Caki2 (cell line): ENCODE measurements around the gene URB2. TPM values are rescaled to one million over a fixed set of nuclear protein-coding genes. Genes with fewer than 3 reads are reported as not detected.
"Not testable (repeated sequence)": the region's sequence is repeated elsewhere in the genome, so short reads cannot be mapped to it uniquely, and the experiment has no call there.

Experiments
- DNase-seq: peaks from one replicate; pipeline ENCODE4 v3.0.0-alpha.2; 2015; ENCODE audit warnings: low read depth
- in situ Hi-C: cut with HindIII; loops from 2 replicates; pipeline ENCODE4 v1.10.0; 2016; ENCODE audit warnings: low sequenced_read_pairs, low pct_unique_long_range_greater_than_20kb, mixed read lengths
- total RNA-seq: library from RNA; depleted of rRNA; stranded (reverse); fragments of >200 nt; shearing (Covaris generic); gene quantifications from 2 replicates; pipeline ENCODE4 v1.2.3, GENCODE V29; 2014; ENCODE audit warnings: low replicate concordance

The URB2 gene
- total RNA-seq, 1 experiment from 2014 or later: 7.3 TPM

DNA sequence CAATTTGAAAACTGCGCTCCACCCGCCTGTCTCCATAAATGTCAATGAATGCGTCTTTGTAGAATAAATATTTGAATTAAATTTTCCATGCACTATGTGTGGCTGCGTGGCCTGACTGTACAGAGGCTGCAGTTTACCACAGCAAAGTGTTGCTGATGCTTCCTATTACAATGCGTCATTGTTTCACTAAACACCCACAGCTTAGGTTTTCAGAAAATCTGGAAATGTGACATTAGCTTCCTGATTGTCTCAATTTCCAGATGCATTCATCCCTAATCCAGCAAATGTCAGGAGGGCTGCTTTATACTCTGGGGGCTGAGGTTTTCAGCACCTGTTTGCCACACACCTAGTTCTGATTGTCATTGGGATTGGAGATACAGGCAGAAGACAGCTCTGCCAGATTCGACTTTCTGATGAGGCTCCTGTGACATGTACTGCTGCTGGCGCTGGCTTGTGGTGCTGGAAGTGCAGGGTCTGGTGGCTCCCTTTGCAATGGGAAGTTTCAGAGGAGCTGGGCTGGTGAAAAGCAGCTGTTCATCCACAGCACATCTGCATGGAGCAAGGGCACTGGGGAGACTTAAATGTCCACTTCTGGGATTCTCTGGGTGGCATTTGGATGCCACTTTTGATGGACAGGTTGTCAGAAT lies 40.0 kb downstream of the URB2 start:
- DNase-seq: no peak
- in situ Hi-C loops: no loop called here

DNA sequence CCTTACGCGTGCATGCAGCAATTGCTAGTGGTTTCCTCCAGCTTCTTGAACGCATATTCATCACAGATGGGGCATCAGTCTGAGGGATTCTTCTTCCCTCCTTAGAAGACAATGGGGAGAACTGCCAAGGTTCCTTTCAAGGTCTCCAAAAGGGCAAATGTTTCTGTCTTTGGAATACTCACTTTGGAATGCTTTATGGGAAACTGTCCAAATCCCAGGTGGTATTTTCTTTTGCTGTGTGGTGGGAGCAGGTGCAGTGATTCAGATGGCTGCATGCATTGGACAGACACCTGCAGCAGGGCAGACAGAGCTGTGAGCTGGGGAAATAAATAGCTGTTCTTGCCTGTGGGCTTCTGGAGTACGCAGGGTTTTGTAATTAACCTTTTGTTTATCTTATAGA lies 40.5 kb downstream of the URB2 start:
- in situ Hi-C loops: no loop called here
- DNase-seq: no peak

DNA sequence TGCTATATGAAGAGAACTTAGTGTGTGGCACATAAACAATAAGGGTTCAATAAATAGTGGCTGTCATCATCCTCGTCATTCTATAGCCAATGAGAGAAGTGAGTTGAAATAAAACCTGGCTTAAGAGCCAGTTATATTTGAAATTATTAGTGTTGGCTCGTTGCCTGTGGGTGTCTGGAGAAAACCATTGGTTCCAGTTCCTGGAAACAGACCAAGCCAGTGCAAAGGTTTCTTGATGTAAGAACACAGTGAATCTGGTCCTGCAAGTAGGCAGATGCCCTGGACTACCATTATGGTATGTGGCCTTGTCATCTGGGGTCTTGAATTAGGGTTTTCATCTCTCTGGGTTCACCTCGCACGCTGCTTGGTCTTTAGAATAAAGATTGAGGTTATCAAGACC lies 43.3 kb downstream of the URB2 start:
- in situ Hi-C loops: no loop called here
- no peak for DNase-seq

DNA sequence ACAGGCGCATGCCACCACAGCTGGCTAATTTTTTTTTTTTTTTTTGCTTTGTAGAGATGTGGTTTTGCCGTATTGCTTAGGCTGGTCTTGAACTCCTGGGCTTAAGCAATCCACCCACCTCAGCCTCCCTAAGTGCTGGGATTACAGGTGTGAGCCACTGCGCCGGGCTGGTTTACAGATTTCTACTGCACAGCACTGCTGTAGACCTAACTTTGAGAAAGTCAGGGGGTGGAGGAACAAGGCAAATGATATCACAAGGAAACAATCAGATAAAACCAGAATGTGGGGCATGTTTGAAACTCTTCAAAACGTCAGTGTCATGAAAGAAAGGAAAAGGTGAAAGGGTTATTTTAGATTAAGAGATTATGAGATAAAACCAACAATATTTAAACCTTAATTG lies 45.3 kb downstream of the URB2 start:
- in situ Hi-C loops: no loop called here
- DNase-seq: no peak

DNA sequence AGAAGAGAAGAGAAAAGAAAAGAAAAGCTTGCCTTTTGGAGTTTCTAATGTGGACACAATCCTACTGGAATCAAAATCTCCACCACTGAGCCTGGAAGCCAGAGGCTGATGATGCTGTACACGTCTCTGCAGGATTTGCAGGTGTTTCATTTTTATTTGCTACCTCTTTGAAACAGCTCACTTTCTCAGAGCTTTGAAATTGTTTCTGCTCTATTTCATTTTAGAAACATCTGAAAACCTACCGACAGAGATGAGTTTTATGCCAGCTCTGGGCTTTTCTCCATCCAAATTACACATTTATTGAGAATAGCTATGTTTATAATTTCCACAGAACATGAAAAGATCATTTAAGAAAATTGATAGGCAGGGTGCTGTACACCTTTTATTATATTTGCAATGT lies 46.2 kb downstream of the URB2 start:
- no peak for DNase-seq
- in situ Hi-C loops: no loop called here

DNA sequence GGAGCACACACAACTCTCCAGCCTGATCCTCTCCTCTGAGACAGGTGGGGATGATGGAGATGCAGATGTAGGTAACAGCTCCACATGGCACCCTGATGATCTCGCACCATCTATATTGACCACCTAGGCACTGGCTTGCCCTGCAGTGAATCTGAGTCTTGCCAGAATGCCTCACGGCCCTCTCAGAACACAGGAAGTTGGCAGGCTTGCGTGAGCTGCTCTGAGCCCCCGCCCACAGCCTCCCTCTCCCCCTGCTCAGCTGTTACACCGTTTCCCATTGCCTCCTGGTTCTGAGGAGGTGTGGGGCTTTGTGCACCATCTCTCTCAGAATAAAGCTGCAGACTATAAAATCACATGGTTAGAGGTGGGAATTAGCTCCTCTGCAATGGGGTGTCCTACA lies 48.0 kb downstream of the URB2 start:
- no peak for DNase-seq
- in situ Hi-C loops: no loop called here

DNA sequence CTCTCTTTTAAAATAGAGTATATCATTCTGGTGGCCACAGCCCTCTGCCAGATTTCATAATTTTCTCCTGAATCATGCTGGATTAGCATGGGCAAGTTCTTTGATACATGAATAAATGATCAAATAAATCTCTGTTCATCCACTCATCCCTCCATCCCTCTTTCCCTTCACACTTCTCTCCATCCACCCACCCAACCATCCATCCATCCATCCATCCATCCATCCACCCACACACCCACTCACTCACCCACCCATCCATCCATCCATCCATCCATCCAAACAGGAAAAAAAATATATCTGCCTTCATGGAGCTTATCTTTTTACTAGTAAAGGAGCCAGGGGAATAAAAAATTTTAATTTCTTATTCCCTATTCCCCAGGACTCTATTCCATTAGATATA lies 49.3 kb downstream of the URB2 start:
- in situ Hi-C loops: no loop called here
- no peak for DNase-seq

DNA sequence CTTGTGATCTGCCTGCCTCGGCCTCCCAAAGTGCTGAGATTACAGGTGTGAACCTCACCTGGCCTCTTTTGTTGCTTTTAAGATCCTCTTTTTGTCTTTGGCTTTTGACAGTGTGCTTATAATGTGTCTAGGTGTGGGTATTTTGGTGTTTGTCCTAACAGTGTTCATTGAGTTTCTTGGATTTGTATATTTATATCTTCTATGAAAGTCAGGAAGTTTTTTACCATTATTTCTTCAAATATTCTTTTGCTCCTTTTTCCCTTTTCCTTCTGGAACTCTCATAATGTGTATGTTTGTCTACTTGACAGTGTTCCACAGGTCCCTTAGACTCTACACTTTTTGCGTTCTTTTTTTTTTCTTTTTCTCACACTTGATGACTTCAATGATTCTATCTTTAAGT lies 59.1 kb downstream of the URB2 start:
- DNase-seq: no peak
- in situ Hi-C loops: no loop called here

DNA sequence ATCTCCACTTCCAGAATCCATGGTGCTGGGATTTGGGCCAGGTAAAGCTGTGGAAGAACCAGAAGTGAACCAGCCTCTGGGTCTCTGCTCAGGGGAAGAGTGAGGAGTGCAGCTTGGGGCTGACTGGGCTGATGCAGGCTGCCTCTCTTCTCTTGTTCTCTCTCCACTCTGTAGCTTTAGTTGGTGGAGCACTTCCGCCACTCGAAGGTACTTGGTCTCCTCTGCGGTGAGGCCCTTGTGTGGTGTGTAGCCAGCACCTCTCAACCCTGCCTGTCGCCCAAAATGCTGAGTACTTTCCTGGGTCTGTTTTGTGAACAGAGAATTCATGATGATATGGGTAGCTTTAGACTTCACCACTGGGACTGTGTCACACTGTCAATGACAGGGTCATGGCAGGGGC lies 63.2 kb downstream of the URB2 start:
- no peak for DNase-seq
- in situ Hi-C loops: no loop called here

DNA sequence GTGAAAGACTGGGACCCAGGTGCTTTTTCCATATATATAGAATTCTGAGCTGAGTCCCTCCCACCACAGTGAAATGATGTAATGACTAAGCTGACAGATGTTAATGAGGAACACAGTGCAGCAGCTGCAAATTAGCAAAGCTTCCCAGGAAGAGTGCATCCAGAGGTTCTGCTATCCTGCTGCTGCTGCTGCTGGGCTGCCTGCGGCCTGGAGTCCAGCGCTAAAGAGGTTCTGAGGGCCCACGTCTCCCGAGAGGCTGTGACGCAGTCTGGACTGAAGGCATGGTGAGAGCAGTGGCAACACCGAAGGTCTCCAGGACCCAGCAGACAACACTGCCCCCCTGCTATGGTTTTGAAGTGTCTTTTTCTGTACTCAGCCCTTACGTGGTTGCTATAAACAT lies 63.9 kb downstream of the URB2 start:
- in situ Hi-C loops: no loop called here
- DNase-seq: no peak

DNA sequence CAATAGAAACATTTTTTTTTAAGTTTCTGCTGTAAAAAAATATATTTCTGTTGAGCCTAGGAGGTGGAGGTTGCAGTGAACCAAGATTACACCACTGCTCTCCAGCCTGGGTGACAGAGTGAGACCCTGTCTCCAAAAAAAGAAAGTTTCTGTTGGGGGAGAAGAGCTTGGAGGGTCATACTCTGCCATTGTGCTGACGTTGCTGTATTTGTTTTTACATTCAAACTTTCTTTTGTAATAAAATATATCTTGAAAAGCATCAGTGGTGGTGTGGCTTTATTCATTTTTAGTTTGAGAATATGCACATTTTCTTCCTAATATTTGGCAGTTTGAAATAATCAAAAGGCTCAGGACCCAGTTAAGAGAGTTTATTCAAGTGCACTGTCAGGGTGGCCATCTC lies 64.6 kb downstream of the URB2 start:
- in situ Hi-C loops: no loop called here
- DNase-seq: no peak

DNA sequence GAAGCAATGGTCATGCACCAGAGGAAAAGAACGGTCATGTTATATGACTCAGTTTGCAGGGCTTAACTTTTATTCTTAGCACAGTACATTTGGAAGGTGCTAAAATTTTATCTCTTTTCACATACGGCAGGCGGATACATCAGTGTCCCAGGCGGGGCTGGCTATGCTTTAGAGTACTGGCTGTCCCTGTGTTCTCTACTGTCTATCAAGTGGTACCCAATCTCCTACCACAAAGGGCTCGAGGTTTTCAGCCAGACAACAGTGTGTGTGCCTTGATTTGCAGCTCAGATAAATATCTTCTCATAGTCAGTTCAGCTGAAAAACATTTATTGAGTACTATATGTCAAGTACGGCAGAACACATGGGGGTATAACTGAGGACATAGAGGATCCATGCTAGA lies 65.3 kb downstream of the URB2 start:
- no peak for DNase-seq

DNA sequence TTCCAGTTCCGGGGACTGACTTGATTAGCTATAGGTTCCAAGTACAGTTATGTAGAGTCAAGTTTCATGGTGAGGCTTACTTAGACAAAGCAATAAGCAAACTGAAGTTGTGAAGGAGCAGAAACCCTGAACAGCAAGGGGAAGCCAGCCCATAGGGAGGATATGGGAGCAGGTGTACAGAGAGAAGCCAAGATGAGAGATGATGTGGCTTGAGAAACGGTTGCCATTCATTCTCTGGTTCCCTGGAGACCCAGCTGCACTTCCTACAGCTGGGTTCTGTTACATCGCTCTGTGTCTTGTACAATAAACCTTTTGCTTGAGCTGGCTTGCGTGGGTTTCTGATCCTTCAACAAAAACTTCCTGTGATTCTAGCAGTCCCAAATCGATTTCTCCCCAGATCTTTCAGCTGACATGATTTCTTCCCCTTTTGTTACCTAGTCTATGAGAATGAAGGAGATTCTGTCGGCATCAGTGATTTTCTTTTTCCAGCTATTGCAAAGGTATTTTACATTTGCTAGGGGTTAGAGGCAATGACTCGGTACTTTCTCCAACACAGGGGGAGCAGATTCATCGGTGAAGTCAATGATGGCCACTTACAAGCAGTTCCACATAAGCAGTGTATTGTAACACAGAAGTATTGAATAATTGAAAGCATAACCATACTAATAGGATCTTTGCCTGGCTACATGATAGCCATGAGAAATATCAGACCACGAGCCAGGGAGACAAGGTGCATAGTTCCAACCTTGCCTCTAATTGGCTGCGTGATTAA lies 67.3 kb downstream of the URB2 start:
- in situ Hi-C loops: no loop called here
- no peak for DNase-seq

More for the DNA sequence above, 65.3 kb downstream of the URB2 start:
- in situ Hi-C loops: no loop called here

DNA sequence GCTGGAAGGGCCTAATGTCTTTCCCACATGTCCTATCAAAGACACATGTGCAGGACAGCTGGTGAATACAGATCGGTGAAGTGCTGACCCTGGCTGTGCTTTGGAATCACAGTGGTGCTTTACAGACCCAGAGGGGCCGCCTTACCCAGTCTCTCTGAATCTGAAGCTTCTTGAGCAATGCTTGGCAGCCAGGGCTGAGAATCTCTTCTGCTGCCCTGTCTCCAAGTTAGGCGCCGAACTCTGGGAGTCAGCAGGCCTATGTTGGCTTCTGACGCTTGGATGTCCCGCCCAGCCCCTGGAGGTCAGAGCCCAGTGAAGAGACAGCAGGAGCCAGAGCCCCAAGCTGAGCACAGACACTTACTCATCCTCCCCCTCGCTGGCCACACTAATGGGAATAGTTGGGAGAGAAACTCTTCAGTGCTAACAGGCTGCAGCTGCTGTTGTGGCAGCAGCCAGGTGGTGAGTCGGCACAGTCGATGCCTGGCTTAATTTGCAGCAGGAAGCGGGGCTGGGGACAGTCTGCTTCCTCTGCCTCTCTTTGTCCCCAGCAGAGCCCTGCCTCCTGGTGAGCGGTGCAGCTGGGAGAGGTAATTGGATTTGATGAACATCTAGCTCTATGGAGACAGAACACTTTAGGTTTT lies 68.1 kb downstream of the URB2 start:
- in situ Hi-C loops: no loop called here
- DNase-seq: peak; percentile 16

DNA sequence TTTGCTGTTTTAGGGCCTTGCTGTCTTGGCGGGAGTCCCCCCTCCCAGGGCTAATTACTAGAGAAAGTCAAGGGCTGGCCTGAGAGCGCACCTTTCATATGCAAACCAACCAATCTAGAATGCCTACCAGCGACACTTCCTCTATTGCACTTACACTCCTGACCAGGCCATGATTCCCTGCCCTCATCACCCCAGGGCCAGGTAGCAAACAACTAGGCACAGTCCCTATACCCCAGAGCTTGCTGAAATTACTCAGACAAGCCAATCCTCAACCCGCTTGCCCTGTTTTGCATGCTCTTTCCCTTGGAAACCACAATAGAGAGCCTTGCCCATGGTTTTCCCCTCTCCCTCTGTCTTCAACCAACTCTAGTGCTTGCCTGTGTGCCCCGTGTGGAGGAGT lies 70.3 kb downstream of the URB2 start:
- DNase-seq: no peak
- in situ Hi-C loops: no loop called here

DNA sequence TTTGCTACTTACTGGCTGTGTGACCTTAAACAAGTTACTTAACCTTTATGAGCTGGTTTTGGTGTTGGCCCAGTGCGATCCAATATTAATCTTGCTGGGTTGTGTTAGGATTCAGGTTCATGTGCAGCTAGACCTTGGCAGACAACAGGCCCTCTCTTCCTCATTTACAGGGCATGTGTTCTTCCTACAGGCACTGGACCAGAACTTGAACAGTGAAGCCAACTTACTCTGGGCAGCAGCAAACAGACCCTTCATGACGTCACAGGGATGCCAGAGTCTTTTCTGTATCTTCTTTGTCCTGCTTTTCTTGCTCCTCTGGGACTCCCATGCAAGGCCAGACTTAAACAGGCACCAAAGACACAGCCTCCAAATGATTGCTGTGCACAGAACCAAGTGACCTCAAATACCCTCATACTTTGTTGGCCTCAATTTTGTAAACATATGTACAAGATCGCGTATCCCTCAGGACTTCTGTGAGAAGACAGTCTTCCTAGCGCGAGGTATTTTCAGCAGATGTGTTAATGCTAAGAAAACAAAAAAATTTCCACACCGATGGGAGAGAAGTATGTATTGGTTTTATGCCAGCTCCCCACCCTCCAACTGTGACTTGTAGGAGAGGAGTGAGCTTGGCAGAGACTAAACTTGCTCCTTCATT lies 73.7 kb downstream of the URB2 start:
- in situ Hi-C loops: no loop called here
- no peak for DNase-seq

DNA sequence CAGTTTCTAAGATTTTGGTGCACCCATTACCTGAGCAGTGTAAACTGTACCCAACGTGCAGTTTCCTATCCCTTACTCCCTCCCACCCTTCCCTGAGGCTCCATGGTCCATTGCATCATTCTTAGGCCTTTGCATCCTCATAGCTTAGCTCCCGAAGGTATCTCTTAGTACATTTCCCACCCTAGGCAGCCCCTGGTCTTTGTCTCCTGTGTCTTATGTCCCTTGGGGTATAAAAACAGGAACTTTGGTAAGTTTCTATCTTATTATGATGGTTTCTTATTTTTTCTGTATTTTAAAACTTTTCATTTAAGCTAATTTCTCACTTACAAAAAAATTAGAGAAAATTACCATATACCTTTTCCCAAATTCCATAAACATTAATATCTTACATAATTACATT lies 78.1 kb downstream of the URB2 start:
- no peak for DNase-seq
- in situ Hi-C loops: no loop called here

DNA sequence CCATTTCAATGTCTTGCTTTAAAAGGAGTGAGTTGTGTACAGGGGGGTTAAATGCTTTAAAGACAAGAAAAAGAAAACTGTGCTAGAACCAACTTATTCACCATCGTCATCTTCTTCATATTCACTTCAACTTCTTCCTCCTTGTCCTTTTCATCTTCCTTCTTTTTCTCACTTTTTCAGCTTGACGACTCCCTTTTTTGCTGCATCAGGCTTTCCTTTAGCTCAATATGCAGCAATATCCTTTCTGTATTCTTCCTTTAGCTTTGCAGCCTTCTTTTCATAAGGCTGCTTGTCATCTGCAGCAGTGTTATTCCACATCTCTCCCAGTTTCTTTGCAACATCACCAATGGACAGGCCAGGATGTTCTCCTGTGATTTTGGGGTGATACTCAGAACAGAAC lies 79.1 kb downstream of the URB2 start:
- not testable (repeated sequence) for DNase-seq

DNA sequence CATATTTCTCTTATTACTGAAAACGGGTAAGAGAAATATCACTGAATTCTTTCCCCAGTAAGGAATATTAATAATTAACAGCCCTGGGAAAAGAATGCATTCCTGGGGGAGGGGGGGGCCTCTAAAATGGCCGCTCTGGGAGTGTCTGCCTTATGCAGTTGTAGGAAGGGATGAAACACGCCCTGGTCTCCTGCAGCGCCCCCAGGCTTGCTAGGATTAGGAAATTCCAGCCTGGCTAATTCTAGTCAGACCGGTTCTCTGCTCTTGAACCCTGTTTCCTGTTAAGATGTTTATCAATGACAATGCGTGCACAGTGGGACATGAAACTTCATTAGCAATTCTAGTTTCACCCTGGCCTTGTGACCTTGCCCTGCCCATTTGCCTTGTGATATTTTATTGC lies 81.1 kb downstream of the URB2 start:
- in situ Hi-C loops: not testable (repeated sequence)
- peak; percentile 18 for DNase-seq

More for the DNA sequence above, 79.1 kb downstream of the URB2 start:
- in situ Hi-C loops: not testable (repeated sequence)
